Kidney (tissue), 14 donors: ENCODE results near the gene GNPTAB. TPM values are rescaled to one million over a fixed set of nuclear protein-coding genes. Genes with fewer than 3 reads are reported as not detected.
A peak's percentile ranks its signal among the peaks of the same experiment; 100 is the strongest.

Source experiments
- DNase-seq, 5 donors: peaks; one replicate each; pipeline ENCODE4 v3.0.0-alpha.2; 2013 to 2020
- FAIRE-seq: peaks from 2 replicates; lab custom pipeline; 2012; peaks lifted over from hg19 to GRCh38; lab: Jason Lieb, UNC
- H3K27ac ChIP-seq, 2 donors: one replicate each; pipeline ENCODE4 v1.7.0; 2013; ENCODE audit warnings: low read depth in 2 of 2, low read length in 2 of 2, inconsistent platforms in 1 of 2
- H3K27me3 ChIP-seq: one replicate; pipeline ENCODE4 v1.7.1; 2013; ENCODE audit warnings: low read length, inconsistent platforms; ENCODE audit not compliant: control insufficient read depth, insufficient read depth
- H3K36me3 ChIP-seq, 3 donors: one replicate each; pipeline versions ENCODE4 v1.7.0 to v1.7.1; 2013; ENCODE audit warnings: low read length in 3 of 3, control low read depth in 1 of 3, inconsistent platforms in 1 of 3; ENCODE audit not compliant: insufficient read depth in 3 of 3, control insufficient read depth in 2 of 3
- H3K4me1 ChIP-seq, 3 donors: one replicate each; pipeline versions ENCODE4 v1.7.0 to v1.7.1; 2013; ENCODE audit warnings: low read length in 3 of 3, inconsistent platforms in 1 of 3, low read depth in 1 of 3; ENCODE audit not compliant: control insufficient read depth in 2 of 3, insufficient read depth in 2 of 3
- H3K4me3 ChIP-seq, 3 donors: one replicate each; pipeline versions ENCODE4 v1.7.0 to v1.8.1; 2013; ENCODE audit warnings: low read length in 3 of 3, control low read depth in 1 of 3, inconsistent platforms in 1 of 3
- H3K9ac ChIP-seq, 3 donors: one replicate each; pipeline versions ENCODE4 v1.7.0 to v1.7.1; 2013; ENCODE audit warnings: low read length in 3 of 3, control low read depth in 1 of 3, inconsistent platforms in 1 of 3
- H3K9me3 ChIP-seq, 3 donors: one replicate each; pipeline versions ENCODE4 v1.7.0 to v1.7.1; 2013; ENCODE audit warnings: low read length in 3 of 3, control low read depth in 1 of 3, inconsistent platforms in 1 of 3; ENCODE audit not compliant: control insufficient read depth in 2 of 3, insufficient read depth in 1 of 3
- CTCF ChIP-seq: IDR thresholded peaks from 3 replicates; pipeline ENCODE4 v1.5.1; 2012; ENCODE audit warnings: mild to moderate bottlenecking, moderate library complexity, borderline replicate concordance; ENCODE audit not compliant: insufficient read depth; ENCODE audit errors: extremely low read depth
- intact Hi-C: fragments of 100-400 bp; cut with DNase I; formaldehyde crosslinking; loops from one replicate; pipeline ENCODE4 v1.11.1; 2022
- polyA plus RNA-seq: library from polyadenylated mRNA; stranded (reverse); fragments of 350-450 nt; fragmentation: Illumina TruSeq; extraction: RNeasy Lipid Tissue Mini Kit (QIAGEN cat#74804); gene quantifications from one replicate; pipeline ENCODE4 v1.2.3, GENCODE V29; 2014; ENCODE audit warnings: low read depth, low replicate concordance; ENCODE audit not compliant: insufficient read depth
- total RNA-seq: library from RNA; stranded (reverse); fragmentation: NEBNext Ultra II Directional; extraction: Animal tissue kit (Norgen Biotek cat#: 25700); gene quantifications from one replicate; pipeline ENCODE4 v1.2.1, GENCODE V29; 2021
- donor health status: control.
- donor health status: control.
- donor health status: control.
- donor health status: control.
- donor health status: control.
- donor health status: DM: yes; HTN: yes; CAD: no.
- donor health status: Normal renal cell carcinoma (clear cell type).

GNPTAB gene
- total and polyA plus RNA-seq, 2 donors from 2014 or later, result 17.8 to 46.0 TPM

GRCh38 chr12:101845137-101845711 lies 14.5 kb upstream of the GNPTAB start:
- no peak overlapping the region for H3K27ac ChIP-seq
- intact Hi-C loops, result no loop called here
- no peak for DNase-seq
- H3K9me3 ChIP-seq, result no peaks in the 10 kb centered on the region
- no peak for FAIRE-seq
- no peak overlapping the region for H3K9ac ChIP-seq
- H3K4me1 ChIP-seq, result no peaks in the 10 kb centered on the region
- H3K27me3 ChIP-seq, result no peaks in the 10 kb centered on the region
- no peak for TF ChIP-seq CTCF
- no peaks in the 10 kb centered on the region for H3K36me3 ChIP-seq
- no peak overlapping the region for H3K4me3 ChIP-seq

- no peak for DNase-seq
- FAIRE-seq, result no peak
Measured at GRCh38 chr12:101841069-101841468, 10.3 kb upstream of the GNPTAB start.

GRCh38 chr12:101839324-101840283 lies 8.8 kb upstream of the GNPTAB start:
- FAIRE-seq (no peak), DNase-seq (peak in 4 of 5 donors; percentile 53 to 80 (median 56))
- intact Hi-C loops, result no loop called here
- Histone ChIP-seq H3K4me3 (no peak overlapping the region), H3K27ac (no peak overlapping the region), H3K36me3 (no peaks in the 10 kb centered on the region), H3K9me3 (no peaks in the 10 kb centered on the region), H3K9ac (no peak overlapping the region), H3K4me1 (no peaks in the 10 kb centered on the region), H3K27me3 (no peaks in the 10 kb centered on the region)
- TF ChIP-seq CTCF, result peak; percentile 87

More at GRCh38 chr12:101841069-101841468, 10.3 kb upstream of the GNPTAB start:
- Histone ChIP-seq H3K9me3 (no peaks in the 10 kb centered on the region), H3K9ac (no peak overlapping the region), H3K4me3 (no peak overlapping the region), H3K36me3 (no peaks in the 10 kb centered on the region), H3K4me1 (no peaks in the 10 kb centered on the region), H3K27me3 (no peaks in the 10 kb centered on the region), H3K27ac (no peak overlapping the region)
- intact Hi-C loops, result no loop called here
- no peak for TF ChIP-seq CTCF
